A673 (cell line): ENCODE data around the gene PPM1F.

Experiments
- EZH2 ChIP-seq: fragments of 200-600 bp; sonication (generic); IDR thresholded peaks from 2 replicates; pipeline ENCODE4 v1.6.1; 2017; ENCODE audit warnings: borderline replicate concordance, low read depth, mild to moderate bottlenecking, mixed read lengths, antibody characterized with exemption, low read length; ENCODE audit not compliant: poor library complexity, severe bottlenecking
- TF ChIP-seq, protein P1 (sequence below): fragments of 300-800, 200-600 bp; sonication (generic); conservative IDR thresholded peaks from 2 replicates; pipeline ENCODE4 v1.5.1; 2017; ENCODE audit warnings: low read depth, mild to moderate bottlenecking, antibody characterized with exemption, low read length, moderate library complexity, mixed read lengths

DNA sequence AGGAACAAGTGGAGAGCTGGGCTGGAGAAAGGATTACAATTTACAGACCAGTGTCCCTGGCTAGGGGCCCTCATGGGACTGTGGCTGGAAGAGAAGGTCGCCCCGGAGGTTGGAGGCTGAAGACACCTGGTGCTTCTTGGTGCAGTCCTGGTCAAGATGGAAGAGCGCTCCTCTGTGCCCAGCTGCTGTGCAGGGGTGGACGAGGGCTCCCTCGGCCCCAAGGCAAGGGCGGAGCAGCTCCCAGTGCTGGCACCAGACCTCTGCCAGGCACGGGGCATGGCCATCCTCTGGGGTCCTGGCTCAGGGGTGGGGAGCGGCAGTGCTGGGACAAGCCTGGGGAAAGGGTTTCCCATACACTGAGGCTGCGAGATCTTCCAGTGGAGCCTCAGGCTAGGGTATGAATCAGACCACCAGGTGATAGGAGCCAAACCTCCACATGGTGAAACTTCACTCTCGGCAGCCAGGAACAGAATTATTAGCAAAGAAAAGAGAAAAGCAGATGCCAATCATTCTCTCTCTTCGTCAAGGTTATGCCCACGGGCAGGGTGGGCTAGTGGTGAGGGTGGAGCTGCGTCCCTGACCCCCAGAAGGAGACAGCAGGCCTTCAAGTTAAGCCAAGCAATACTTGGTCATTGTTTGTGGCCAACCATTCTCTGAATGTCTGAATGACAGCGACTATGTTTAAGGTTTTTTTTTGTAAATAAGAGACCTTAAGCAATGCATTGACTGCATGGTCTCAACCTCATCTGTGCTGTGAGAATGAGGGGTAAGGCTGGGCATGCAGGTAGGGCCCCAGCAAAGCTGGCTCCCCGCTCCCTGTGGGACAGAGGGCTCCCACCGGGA is 32.1 kb downstream of the PPM1F start:
- TF ChIP-seq, protein P1, sequence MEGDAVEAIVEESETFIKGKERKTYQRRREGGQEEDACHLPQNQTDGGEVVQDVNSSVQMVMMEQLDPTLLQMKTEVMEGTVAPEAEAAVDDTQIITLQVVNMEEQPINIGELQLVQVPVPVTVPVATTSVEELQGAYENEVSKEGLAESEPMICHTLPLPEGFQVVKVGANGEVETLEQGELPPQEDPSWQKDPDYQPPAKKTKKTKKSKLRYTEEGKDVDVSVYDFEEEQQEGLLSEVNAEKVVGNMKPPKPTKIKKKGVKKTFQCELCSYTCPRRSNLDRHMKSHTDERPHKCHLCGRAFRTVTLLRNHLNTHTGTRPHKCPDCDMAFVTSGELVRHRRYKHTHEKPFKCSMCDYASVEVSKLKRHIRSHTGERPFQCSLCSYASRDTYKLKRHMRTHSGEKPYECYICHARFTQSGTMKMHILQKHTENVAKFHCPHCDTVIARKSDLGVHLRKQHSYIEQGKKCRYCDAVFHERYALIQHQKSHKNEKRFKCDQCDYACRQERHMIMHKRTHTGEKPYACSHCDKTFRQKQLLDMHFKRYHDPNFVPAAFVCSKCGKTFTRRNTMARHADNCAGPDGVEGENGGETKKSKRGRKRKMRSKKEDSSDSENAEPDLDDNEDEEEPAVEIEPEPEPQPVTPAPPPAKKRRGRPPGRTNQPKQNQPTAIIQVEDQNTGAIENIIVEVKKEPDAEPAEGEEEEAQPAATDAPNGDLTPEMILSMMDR: no peak
- TF ChIP-seq EZH2: no peak
